ENCODE measurements around the gene SLC1A7.

SLC1A7 gene

GRCh38 chr1:53115403-53116306 is 26.8 kb downstream of the SLC1A7 start:
- DNase-seq: peak; percentile 19

GRCh38 chr1:53114581-53115400 is 27.6 kb downstream of the SLC1A7 start:
- DNase-seq: no peak

- no peak for DNase-seq
These were observed 28.3 kb downstream of the SLC1A7 start for GRCh38 chr1:53114090-53114489.

GRCh38 chr1:53112861-53113260 is 29.6 kb downstream of the SLC1A7 start:
- DNase-seq: peak; percentile 17

- peak; percentile 83 for DNase-seq
These were observed 30.1 kb downstream of the SLC1A7 start for GRCh38 chr1:53112271-53112774.

GRCh38 chr1:53111693-53112092 is 30.7 kb downstream of the SLC1A7 start:
- no peak for DNase-seq

GRCh38 chr1:53111073-53111556 is 31.3 kb downstream of the SLC1A7 start:
- DNase-seq: peak; percentile 30

GRCh38 chr1:53110370-53111072 is 31.9 kb downstream of the SLC1A7 start:
- peak; percentile 84 for DNase-seq

- DNase-seq: peak; percentile 50
These were observed 33.5 kb downstream of the SLC1A7 start for GRCh38 chr1:53108646-53109580.

- peak; percentile 84 for DNase-seq
These were observed 34.7 kb downstream of the SLC1A7 start for GRCh38 chr1:53107570-53108322.

GRCh38 chr1:53107090-53107489 is 35.3 kb downstream of the SLC1A7 start:
- no peak for DNase-seq

GRCh38 chr1:53104289-53104913 is 38.0 kb downstream of the SLC1A7 start:
- DNase-seq: no peak

GRCh38 chr1:53094533-53094919 is 47.9 kb downstream of the SLC1A7 start:
- no peak for DNase-seq

GRCh38 chr1:53093778-53094532 is 48.5 kb downstream of the SLC1A7 start:
- no peak for DNase-seq

GRCh38 chr1:53093451-53093754 is 49.0 kb downstream of the SLC1A7 start:
- DNase-seq: no peak

- no peak for DNase-seq
These were observed 49.6 kb downstream of the SLC1A7 start for GRCh38 chr1:53092659-53093450.

GRCh38 chr1:53091841-53092645 is 50.4 kb downstream of the SLC1A7 start:
- peak; percentile 43 for DNase-seq

Measured in fibroblast of skin of abdomen (primary cell).